ENCODE results near the gene REXO5. TPM values are rescaled to one million over a fixed set of nuclear protein-coding genes. Genes with fewer than 3 reads are reported as not detected.

Gene REXO5
- total RNA-seq, 4 donors from 2014 or later, result 0.88 to 16.6 (median 6.2) TPM; not detected in 1

- Histone ChIP-seq H3K27ac (no peak overlapping the region), H3K36me3 (no peaks in the 10 kb centered on the region), H3K27me3 (no peaks in the 10 kb centered on the region), H3K9me3 (no peaks in the 10 kb centered on the region), H3K4me1 (peaks cover 0 to 4% of the 10 kb centered on the region in 2 donors), H3K4me3 (no peak overlapping the region)
- TF ChIP-seq CTCF (IDR thresholded peaks at IDR 0.05), result no peak
- no peak for TF ChIP-seq POLR2A (IDR thresholded peaks at IDR 0.05)
- DNase-seq, result no peak
- intact Hi-C loops (cut with DNase I; ENCODE audit: low total_unique reads), result no loop called here
These were observed 69.0 kb downstream of the REXO5 start for GRCh38 chr16:20875355-20875650.

GRCh38 chr16:20878682-20879147 is 72.4 kb downstream of the REXO5 start:
- Histone ChIP-seq H3K27me3 (no peaks in the 10 kb centered on the region), H3K27ac (peak overlapping the region; percentile 77 to 79), H3K4me3 (no peak overlapping the region), H3K9me3 (no peaks in the 10 kb centered on the region), H3K36me3 (no peaks in the 10 kb centered on the region), H3K4me1 (peaks cover 0 to 11% of the 10 kb centered on the region in 2 donors)
- intact Hi-C loops (cut with DNase I; ENCODE audit: low total_unique reads), result no loop called here
- no peak for TF ChIP-seq POLR2A (IDR thresholded peaks at IDR 0.05)
- TF ChIP-seq CTCF (IDR thresholded peaks at IDR 0.05), result no peak
- no peak for DNase-seq

GRCh38 chr16:20879175-20880040 is 73.1 kb downstream of the REXO5 start:
- no peak for DNase-seq
- TF ChIP-seq CTCF (IDR thresholded peaks at IDR 0.05), result no peak
- no peak for TF ChIP-seq POLR2A (IDR thresholded peaks at IDR 0.05)
- no peaks in the 10 kb centered on the region for H3K27me3 ChIP-seq
- intact Hi-C loops (cut with DNase I; ENCODE audit: low total_unique reads), result no loop called here
- no peak overlapping the region for H3K4me3 ChIP-seq
- peaks cover 0 to 16% of the 10 kb centered on the region in 2 donors for H3K4me1 ChIP-seq
- no peaks in the 10 kb centered on the region for H3K9me3 ChIP-seq
- H3K36me3 ChIP-seq, result no peaks in the 10 kb centered on the region
- peak overlapping the region; percentile 77 to 79 for H3K27ac ChIP-seq

GRCh38 chr16:20880867-20881502 is 74.7 kb downstream of the REXO5 start:
- H3K9me3 ChIP-seq, result no peaks in the 10 kb centered on the region
- intact Hi-C loops (cut with DNase I; ENCODE audit: low total_unique reads), result no loop called here
- no peak for TF ChIP-seq CTCF (IDR thresholded peaks at IDR 0.05)
- TF ChIP-seq POLR2A (IDR thresholded peaks at IDR 0.05), result no peak
- peak overlapping the region; percentile 77 to 79 for H3K27ac ChIP-seq
- no peak for DNase-seq
- H3K27me3 ChIP-seq, result no peaks in the 10 kb centered on the region
- H3K4me3 ChIP-seq, result no peak overlapping the region
- peaks cover 5 to 16% of the 10 kb centered on the region in 2 donors for H3K4me1 ChIP-seq
- H3K36me3 ChIP-seq, result no peaks in the 10 kb centered on the region

- Histone ChIP-seq H3K27me3 (no peaks in the 10 kb centered on the region), H3K9me3 (no peaks in the 10 kb centered on the region), H3K4me1 (peaks cover 6 to 16% of the 10 kb centered on the region in 2 donors), H3K4me3 (no peak overlapping the region), H3K27ac (peak overlapping the region in 1 of 2 donors; percentile 77), H3K36me3 (no peaks in the 10 kb centered on the region)
- intact Hi-C loops (cut with DNase I; ENCODE audit: low total_unique reads), result no loop called here
- DNase-seq, result no peak
- TF ChIP-seq POLR2A (IDR thresholded peaks at IDR 0.05) (no peak), CTCF (IDR thresholded peaks at IDR 0.05) (no peak)
These were observed 75.2 kb downstream of the REXO5 start for GRCh38 chr16:20881503-20881878.

Data from uterus (tissue), 4 donors.